ENCODE data around the gene PPP3CA.
A peak's percentile ranks its signal among the peaks of the same experiment; 100 is the strongest.

PPP3CA gene

DNA sequence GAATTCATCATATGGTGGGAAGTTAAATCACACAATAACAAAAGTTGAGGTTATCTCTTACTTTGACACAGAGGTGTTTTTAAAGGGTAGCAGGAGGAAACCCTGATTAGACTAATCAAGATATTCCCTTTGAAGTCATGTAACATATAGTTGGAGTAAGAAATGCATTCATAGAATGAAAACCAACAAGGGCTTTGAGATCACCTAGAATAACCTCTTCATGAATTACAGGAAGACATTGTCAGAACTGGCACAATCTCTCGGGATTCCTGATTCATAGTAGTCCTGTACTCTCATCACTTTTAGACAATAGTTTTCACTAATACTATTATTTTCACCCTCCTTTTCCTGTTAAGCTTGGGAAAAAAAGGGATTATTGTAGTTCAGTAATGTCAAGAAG lies 170.2 kb downstream of the PPP3CA start:
- no peak for DNase-seq (ENCODE audit: low read depth in 2 of 2)

DNA sequence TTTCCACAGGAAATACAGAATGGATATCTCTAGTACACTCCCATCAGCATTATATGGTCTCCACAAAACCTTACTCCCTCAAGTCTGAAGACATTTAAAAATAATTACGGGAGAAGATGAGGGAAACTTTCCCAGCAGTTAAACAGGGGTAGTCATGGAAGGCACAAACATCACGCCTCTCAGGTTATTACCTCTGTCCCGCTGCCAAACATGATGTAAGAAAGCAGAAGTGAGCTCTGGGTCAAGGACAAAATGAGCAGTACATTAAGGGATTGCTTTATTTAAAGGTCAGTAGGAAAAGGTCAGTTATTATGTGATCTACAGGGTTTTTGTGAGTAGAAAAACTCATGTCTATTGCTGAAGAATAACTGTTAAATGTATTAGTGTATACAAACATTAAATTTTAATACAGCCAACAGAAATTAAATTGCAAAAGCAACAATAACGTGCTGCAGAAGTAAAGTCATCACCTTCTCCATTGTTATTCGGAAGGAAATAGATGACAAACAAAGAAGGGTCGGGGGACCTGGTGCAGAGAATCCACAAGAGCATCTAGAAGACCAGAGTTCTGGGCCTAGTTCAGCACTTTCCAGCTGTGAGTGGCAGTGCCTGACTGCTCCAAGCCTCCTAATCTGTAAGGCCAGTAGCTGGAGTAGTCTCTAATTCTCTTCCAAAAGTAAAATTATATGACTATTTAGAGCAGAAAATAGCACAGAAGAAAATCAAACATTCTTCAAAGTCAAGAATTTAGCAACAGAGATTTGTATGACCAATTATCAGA lies 171.2 kb downstream of the PPP3CA start:
- DNase-seq (ENCODE audit: low read depth in 2 of 2) = no peak

DNA sequence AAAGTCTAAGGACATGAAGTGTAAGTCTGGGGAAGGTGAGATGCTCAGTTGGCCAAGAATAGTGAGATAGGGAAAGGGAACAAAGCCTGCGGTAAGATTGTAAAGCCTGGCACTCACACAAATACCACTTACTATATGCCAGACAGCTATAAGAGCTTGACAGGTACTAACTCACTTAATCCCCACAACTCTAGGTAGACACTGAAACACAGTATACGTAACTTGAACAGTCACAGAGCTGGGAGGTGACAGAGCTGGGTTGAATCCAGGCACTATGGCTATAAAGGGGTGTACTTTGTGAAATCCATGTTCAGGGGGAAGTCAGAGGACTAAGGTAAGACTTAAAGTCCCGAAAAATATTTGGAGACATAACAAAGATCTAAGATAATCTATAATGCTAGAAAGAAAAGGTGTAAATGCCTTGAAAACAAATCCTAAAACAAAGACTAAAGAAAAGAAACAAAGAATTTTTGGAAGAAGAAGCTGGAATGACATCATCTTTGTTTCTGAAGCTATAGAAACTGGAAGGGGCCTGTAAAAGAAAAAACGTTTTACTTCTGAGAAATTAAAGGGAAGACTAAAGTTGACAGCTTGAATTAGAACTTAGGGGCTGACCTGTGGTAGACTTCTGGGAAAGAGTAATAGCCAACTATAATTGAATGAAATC lies 172.5 kb downstream of the PPP3CA start:
- DNase-seq (ENCODE audit: low read depth in 2 of 2) = no peak

DNA sequence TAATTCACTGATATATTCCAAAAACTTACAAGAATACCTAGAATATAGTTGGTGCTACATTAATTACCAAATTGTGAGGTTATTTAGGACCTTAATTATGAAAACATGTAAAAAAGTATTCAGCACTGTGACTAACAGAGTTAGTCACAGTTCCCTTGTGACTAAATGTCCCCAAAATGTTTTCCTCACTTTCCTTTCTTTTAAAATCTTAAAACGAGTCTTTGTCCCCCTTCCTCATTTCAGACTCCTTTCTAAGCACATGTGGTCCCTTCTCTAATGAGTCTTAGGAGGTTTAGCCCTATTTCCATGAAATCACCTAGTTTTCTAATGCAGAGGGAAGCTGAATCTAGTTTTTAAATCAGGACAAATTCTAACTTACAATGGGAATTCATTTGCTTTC lies 175.0 kb downstream of the PPP3CA start:
- DNase-seq (ENCODE audit: low read depth in 2 of 2) = no peak

DNA sequence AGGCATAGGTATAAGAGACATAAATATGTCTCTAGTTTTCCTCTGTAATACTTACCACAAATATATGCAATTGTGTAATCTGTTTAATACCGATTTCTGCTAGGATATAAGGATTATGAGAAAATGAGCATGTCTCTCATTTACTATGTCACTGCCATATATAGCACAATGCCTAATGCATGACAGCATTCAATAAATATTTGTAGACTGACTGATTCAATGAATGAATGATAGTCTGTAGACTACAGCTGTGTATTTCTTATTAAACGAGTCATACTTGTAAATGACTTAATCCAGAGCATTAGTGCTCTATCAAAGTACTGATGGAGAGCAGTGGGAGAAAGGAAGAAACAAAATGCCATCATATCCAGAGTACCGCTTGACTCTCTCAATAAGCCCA lies 175.6 kb downstream of the PPP3CA start:
- no peak for DNase-seq (ENCODE audit: low read depth in 2 of 2)

DNA sequence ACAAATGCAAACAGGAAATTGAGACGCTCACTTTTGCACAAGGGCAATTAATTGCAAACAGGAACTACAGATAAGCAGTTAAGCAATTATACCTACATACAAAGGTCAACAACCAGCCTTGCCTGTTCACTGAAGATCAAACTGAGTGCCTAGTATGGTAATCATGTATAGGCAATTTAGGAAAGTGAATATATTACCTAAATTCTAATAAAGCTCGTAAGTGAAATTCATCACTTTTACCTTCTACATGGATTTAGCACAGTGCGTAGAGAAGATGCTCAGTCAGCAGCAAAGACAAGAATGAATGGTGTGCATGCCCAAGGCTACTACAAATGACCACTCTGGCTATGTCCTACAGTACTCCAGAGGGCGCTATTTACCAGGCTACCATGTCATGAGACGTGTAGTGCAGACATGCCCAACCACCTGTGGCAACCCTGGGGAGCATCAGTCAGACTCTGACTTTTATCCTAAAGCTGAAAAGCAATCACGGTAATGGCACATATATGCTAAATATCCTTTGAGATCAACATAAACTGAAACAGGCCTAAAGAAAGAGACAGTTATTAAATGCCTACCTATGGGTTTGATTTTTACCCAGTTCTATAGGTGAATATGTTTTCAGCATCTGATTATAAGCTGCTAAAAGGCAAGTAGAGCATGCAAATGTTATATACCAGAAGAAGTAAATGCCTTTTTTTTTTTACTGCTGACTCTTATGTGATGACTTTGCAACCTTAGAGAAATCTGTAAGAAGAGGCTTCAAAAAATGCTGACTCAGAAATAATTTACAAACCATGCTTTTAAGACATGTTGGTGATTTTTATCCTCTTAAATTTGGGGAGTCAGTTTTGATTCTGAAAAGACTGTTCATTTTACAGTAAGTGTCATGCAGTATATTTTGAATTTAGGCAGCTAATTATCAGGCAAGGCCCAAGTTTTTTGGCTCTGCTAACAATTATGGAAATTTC lies 178.0 kb downstream of the PPP3CA start:
- peak in 1 of 2 donors; percentile 14 for DNase-seq (ENCODE audit: low read depth in 2 of 2)

DNA sequence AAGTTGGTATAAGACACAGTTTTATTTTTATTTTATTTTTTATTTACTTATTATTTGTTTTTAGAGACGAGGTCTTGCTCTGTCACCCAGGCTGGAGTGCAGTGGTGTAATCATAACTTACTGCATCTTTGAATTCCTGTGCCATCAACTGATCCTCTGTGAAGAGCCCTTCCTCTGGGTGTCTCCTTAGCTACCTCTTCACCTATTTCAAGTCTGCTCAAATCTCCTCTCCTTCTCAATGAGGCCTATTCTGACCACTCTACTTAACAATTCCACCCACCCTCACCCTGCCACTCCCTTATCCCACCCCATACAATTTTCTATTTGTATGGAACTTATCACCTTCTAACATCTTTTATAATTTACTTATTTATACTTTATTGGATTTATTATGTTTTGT lies 183.4 kb downstream of the PPP3CA start:
- DNase-seq (ENCODE audit: low read depth in 2 of 2) = no peak

DNA sequence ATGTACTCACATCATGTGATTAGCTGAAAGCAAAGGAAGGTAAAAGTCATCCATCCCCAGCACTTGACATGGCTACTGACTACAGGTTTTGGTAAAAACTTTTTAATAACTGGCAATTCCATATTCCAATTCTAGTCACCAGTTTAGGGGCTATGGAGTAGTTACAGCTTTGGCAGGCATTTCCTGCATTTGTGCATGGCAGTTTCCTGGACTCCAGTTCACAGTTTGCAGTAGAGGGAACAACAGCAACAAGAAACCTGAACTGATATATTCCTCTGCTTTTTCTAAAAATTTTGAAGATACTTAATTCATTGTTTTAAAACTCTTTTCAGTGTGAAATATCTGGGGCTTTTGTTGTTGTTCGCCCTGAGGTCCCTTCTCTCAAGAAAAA lies 184.3 kb downstream of the PPP3CA start:
- no peak for DNase-seq (ENCODE audit: low read depth in 2 of 2)

DNA sequence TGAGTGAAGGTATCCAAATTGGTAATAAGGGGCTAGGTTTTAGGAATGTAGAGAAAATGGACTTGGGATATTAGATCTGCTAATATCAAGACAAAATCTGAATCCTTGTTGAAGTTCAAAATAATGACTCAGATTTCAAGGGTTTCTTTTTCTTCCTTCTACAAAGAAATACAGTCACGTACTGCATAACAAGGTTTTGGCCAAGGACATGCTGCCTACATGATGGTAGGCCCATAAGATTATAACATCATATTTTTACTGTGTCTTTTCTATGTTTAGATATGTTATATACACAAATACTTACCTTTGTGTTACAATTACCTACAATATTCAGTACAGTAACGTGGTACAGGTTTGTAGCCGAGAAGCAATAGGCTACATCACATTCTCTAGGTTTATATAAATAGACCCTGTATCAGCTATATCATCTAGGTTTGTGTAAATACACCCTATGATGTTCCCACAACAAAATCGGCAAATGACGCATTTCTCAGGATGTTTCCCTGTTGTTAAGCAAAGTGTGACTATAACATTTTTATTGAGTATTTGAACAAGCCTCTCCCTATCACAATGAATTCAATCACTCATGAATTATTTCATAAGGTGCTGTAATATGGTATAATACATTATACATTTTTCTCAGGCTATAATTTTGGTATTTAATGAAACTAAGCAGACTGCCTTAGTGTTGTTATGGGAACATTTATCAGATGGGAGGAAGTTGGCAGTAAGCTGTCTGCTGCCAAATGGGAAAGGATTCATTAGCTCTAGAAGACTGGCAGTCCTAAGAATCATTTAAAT lies 186.3 kb downstream of the PPP3CA start:
- no peak for DNase-seq (ENCODE audit: low read depth in 2 of 2)

DNA sequence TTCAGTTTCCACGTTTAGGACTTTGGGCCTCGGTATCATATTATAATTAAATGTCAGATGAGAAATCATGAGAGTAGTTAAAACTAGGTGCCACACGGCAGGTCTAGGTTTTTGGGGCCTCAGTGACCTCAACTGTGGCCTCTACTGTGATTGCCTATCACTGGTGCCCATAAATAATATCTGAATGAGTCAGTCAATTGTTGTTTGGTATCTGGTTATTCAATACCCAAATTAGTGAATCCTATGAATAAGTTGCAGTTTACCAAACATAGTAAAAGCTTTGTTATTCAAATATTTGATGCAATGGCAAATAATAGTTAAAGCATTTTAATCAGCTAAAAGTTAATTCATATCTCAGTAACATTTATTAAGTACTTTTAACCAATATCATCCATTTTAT lies 188.8 kb downstream of the PPP3CA start:
- no peak for DNase-seq (ENCODE audit: low read depth in 2 of 2)

DNA sequence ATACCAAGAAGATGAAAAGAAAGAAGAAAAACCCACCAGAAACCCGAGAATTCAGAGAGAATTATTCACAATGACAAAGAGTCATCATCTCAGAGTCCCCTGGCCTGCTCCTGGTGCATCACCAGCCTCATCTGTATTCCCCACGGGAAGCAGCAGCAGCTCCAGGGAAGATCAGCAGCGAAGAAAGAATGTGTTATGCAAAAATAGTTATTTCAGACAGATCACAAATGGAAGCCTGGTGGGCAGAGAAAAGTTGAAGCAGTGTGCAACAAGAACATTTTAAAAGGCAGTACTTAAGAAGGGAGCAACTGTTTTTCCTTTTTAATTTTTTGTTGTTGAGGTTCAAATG lies 189.2 kb downstream of the PPP3CA start:
- no peak for DNase-seq (ENCODE audit: low read depth in 2 of 2)

DNA sequence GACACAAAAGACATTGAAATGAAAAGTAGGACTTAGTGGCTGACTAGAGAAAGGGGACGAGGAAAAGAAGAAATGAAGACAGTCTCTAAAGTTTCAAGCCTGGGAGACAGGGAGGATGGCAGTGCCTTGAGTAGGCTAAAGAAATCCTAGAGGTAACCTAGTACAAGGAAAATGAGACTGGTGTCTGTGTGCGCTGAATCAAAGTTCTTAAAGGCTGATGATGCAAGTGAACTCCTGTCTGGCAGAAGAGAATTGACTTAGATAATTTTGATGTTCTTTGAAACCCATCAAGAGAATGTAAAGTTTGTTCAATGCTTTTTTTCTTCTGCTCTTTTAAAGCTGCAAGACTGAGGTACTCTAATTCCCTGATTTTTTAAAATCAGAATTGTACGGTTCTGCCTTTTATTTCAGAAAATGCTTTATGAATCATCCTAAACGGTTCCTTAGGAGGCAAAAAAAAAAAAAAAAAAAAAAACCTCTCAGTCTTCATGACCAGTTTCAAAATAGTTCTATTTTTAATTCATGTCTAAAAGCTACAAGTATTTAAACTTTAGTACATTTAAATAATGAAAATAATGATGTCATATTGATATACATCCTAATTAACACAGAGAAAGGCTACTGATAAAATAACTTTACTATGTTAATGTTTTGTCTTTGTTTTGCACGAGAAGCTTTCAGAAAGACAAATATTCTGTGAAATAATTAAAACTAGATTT lies 189.8 kb downstream of the PPP3CA start:
- no peak for DNase-seq (ENCODE audit: low read depth in 2 of 2)

DNA sequence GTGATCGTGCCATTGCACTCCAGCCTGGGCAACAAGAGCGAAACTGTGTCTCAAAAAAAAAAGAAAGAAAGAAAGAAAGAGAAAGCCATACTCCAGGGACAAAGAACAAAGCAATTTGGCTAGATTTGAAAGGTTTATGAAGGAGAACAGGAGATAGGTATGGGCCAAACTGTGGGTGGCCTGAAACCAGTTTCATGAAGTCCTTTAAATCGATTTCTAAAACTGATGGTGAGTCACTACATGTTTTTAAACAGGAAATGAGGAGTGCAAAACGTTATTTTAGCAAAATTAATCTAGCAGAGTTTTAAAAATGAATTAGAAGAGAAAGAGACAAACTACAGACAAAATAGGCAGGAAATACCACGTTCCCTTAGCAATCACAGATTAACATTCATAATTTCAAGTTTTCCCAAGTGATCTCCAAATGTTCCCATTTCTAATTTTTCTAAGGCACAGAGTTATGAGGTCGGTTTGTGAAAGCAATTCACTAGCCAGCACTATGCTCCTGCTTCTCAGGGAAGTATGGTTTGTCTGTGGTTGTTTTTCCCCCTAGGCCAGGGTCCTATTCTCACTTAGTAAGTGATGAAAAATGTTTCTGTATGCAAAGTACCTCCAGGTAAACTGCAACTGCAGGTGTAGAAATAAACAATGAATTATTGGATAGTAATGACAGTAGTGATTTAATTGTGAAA lies 190.6 kb downstream of the PPP3CA start:
- no peak for DNase-seq (ENCODE audit: low read depth in 2 of 2)

DNA sequence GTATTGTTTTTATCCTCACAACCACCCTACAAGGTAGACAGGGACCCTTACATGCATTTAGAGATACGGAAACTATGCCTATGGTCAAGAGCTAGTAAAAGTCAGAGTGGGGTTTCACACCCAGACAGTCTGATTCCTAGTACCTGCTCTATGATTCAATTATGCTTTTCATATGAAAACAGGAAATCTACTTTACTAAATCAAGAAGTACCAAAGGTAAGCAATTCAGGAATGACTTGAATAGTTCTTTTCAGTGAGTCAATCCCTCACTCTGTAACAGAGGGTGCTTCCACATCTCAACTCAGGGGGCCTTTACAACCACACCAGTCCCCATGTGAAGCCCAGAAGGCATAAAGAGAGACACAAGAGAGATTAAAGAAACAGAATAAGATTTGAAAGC lies 191.4 kb downstream of the PPP3CA start:
- DNase-seq (ENCODE audit: low read depth in 2 of 2) = no peak

DNA sequence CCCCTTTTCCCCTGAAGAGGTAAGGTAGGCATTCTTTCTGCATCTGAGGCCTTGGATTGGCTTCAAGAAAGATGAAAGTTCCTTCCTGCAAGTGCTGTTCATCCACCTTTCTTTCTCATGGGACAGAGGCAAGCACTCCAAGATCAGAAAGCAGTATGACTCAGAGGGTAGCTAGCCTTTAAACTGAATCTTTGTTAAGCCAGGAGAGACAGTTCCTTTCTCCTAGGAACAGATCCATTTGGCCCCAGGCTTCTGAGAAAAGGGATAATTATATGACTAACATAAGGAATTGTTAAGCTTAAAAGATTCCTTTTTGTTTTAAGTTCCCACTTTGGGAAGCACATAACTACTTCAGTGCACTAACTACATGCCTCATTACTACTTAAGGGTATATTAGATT lies 192.0 kb downstream of the PPP3CA start:
- DNase-seq (ENCODE audit: low read depth in 2 of 2) = no peak

DNA sequence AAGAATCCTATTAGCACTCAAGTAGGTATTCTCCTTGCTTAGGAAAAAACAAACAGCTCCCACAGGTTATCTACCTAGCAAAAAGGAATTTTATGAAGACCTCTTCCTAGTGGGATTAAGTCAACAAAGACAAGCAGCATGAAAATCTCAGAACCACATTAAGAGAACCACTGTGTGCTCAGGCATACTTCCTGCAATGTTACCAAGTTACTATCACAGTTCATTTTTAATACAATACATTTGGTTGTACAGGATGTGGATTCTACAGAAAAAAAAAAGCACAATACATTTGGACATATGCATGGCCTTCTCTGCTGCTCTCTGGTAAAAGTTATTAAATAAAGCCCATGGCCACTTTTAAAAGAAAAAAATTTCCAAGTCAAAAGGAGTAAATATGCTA lies 193.7 kb downstream of the PPP3CA start:
- DNase-seq (ENCODE audit: low read depth in 2 of 2) = no peak

DNA sequence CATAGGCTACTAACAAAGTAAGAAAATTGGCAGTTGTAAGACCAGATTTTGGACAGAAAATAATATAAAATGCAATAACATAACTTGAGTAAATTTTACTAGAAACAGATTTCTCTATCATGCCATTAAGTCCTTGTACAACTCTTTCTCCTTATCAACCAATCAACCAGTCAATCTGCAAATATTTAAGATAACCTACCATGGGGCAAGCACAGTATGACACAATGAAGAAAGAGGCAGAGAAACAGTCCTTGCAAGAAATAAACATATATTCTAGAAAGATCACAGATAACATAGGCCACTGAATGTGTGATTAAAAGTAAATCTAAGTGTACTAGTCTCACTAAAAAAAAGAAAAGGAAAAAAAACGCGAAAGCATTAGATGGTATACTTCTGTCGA lies 194.8 kb downstream of the PPP3CA start:
- no peak for DNase-seq (ENCODE audit: low read depth in 2 of 2)

DNA sequence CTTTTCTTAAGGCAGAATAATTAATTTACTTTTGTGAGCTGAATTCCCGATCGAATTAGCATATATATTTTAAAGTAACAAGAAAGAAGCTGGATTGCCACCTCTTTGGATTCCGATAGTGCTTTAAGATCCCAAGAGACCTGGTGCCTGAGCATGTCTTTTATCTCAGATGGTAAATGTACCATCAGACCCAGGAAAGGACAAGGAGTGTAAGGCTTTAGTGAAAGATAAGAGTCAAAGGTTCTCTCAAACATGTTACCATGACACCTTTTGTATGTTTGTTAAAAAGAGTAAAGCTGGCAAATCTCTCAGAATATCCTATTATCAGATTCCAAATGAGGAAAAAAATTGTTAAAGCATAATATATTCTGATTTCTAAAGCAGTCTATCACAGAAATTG lies 198.8 kb downstream of the PPP3CA start:
- no peak for DNase-seq (ENCODE audit: low read depth in 2 of 2)

DNA sequence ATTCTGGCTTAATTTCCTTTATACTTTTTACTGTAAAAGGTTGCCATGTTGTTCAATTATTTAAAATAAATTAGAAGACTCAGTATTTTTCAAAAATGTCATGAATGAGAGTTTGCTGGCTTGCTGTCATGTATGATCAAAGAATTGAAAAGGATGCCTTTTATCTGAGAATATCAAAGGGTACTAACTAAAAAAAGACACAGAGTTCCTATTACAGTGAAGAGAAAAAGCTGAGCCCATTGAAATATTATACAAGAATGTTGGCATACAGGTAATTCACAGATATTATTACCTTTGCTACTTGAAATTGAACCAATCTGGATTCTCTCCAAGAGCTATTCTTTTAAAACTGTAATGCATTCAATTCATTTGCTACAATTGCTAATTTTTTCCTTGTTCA lies 200.0 kb downstream of the PPP3CA start:
- no peak for DNase-seq (ENCODE audit: low read depth in 2 of 2)

DNA sequence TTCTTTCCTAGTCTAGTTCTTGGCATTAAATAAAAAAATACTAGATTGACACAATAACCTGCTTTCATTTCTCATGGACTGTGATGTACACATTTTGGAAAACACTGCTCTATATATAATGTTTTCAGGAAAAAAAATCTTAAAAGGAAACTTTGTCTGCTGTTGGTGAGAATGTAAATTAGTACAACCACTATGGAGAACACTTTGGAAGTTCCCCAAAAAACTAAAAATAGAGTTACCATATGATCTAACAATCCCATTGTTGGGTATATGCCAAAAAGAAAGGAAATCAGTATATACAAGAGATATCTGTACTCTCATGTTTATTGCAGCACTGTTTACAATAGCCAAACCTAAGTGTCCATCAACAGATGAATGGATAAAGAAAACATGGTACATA lies 202.3 kb downstream of the PPP3CA start:
- no peak for DNase-seq (ENCODE audit: low read depth in 2 of 2)

DNA sequence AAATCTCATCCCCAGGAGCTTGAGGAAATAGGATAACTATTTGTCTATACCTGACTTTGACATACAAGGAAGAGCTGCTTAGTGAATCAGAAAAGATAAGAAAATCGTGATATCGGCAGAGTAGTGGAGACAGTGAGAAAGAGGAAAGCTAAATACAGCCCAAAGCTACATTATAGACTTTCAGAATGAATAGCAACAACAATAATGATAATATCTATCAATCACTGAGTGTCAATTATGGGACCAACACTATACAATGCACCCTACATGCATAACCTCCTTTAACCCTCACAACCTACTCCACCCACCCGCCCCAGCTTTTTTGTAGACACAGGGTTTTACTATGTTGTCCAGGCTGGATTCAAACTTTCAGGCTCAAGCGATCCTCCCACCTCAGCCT lies 205.1 kb downstream of the PPP3CA start:
- no peak for DNase-seq (ENCODE audit: low read depth in 2 of 2)

All from stimulated activated CD8-positive, alpha-beta memory T cell treated with anti-CD3 and anti-CD28 coated beads, Interleukin-7, amount 100 ng/mL, for 1 hour (primary cell).